Lower leg skin (tissue), 4 donors: ENCODE measurements around the gene MAOB. TPM values are rescaled to one million over a fixed set of nuclear protein-coding genes. Genes with fewer than 3 reads are reported as not detected.
A peak's percentile ranks its signal among the peaks of the same experiment; 100 is the strongest.

ENCODE experiments used
- DNase-seq, 2 donors: peaks; one replicate each; pipeline ENCODE4 v3.0.0-alpha.2; 2019; ENCODE audit warnings: low spot score in 2 of 2
- H3K4me3 ChIP-seq: fragments of 200-600 bp; sonication (generic); 2 replicates; pipeline ENCODE4 v1.5.1; 2017; ENCODE audit warnings: mild to moderate bottlenecking, low read depth; ENCODE audit not compliant: poor library complexity, severe bottlenecking
- POLR2A ChIP-seq, 2 donors: fragments of 450-650 bp; IDR thresholded peaks; one replicate each; pipeline ENCODE4 v1.6.1; 2016 to 2017; ENCODE audit warnings: antibody characterized with exemption in 2 of 2, mild to moderate bottlenecking in 1 of 2, moderate library complexity in 1 of 2
- WGBS, 2 donors: methylation state at CpG; one replicate each; pipeline ENCODE4 v1.1.5; 2018; 5-methylcytosine and 5-hydroxymethylcytosine counted together
- intact Hi-C: fragments of 100-400 bp; cut with DNase I; formaldehyde crosslinking; loops from one replicate; pipeline ENCODE4 v1.15.0; 2023; ENCODE audit warnings: low total_unique reads
- total RNA-seq, 4 donors: library from RNA; depleted of rRNA; stranded (reverse); fragments of >200 nt; gene quantifications; one replicate each; pipeline ENCODE4 v1.1.0, GENCODE V29; 2016
- TF ChIP-seq, protein P1 (sequence below), 3 donors: fragments of 450-650 bp; IDR thresholded peaks; one replicate each; pipeline ENCODE4 v1.5.1; 2016; ENCODE audit warnings: antibody characterized with exemption in 3 of 3, mild to moderate bottlenecking in 3 of 3, moderate library complexity in 2 of 3

The MAOB gene
- total RNA-seq, 4 donors from 2014 or later, result 0.34 to 6.3 (median 3.7) TPM

- TF ChIP-seq, protein P1, sequence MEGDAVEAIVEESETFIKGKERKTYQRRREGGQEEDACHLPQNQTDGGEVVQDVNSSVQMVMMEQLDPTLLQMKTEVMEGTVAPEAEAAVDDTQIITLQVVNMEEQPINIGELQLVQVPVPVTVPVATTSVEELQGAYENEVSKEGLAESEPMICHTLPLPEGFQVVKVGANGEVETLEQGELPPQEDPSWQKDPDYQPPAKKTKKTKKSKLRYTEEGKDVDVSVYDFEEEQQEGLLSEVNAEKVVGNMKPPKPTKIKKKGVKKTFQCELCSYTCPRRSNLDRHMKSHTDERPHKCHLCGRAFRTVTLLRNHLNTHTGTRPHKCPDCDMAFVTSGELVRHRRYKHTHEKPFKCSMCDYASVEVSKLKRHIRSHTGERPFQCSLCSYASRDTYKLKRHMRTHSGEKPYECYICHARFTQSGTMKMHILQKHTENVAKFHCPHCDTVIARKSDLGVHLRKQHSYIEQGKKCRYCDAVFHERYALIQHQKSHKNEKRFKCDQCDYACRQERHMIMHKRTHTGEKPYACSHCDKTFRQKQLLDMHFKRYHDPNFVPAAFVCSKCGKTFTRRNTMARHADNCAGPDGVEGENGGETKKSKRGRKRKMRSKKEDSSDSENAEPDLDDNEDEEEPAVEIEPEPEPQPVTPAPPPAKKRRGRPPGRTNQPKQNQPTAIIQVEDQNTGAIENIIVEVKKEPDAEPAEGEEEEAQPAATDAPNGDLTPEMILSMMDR (IDR thresholded peaks at IDR 0.05), result no peak
- no peak for TF ChIP-seq POLR2A (IDR thresholded peaks at IDR 0.05)
- 83 to 86% methylated on average over 5 of the region's 5 CpGs for WGBS, 2 donors
- no peak for DNase-seq
- intact Hi-C loops, result no loop called here
- no peak overlapping the region for H3K4me3 ChIP-seq
These were observed 96.2 kb downstream of the MAOB start for GRCh38 chrX:43785930-43786591.

DNA sequence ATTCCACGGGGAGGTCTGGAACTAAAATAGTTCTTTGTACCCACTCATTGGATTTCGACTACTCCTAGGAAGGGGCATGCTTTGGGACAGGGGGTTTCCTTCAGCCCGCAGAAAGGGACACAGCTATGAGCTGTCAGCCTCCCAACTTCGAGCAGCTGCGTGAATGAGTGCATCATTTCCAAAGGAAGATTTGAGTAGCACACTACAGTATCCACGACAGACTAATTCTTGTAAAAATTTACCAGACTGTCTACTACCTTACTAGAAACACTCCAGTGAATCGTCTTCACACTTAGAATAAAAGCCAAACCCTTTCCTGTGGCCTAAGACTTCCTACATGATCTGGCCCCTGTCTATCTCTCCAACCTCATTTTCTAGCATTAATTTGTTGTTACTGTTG, 124.2 kb downstream of the MAOB start:
- 74 to 94% methylated on average over 7 of the region's 7 CpGs for WGBS, 2 donors
- no peak for DNase-seq
- H3K4me3 ChIP-seq, result no peak overlapping the region
- no peak for TF ChIP-seq POLR2A (IDR thresholded peaks at IDR 0.05)
- TF ChIP-seq, protein P1 (IDR thresholded peaks at IDR 0.05), result no peak
- intact Hi-C loops, result no loop called here

DNA sequence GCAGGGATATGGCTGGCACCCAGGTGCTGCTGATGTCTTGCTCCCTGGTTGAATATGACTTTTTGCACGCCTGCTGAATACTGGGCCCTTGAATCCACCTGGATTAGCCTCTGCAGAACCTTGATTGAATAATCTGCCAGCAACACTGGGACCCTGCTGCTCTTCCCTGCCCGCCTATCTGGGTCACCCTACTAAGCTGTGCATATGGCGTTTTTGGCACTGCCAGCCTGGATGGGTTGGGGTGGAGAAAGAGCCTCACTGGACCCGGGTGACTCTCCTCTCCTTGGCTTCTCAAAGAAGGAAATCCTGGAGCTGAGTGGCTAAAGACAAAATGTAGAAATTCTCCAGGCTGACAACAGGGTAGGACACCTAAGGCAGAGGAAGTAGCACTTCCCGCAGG, 126.2 kb downstream of the MAOB start:
- TF ChIP-seq, protein P1 (IDR thresholded peaks at IDR 0.05), result no peak
- no peak for TF ChIP-seq POLR2A (IDR thresholded peaks at IDR 0.05)
- intact Hi-C loops, result no loop called here
- WGBS, 2 donors, result 76 to 97% methylated on average over 5 of the region's 5 CpGs
- DNase-seq, result no peak
- no peak overlapping the region for H3K4me3 ChIP-seq

- intact Hi-C loops, result no loop called here
These were observed 128.6 kb downstream of the MAOB start for GRCh38 chrX:43753637-43754036.

GRCh38 chrX:43750248-43750676, 132.0 kb downstream of the MAOB start:
- DNase-seq, result peak in 1 of 2 donors; percentile 49
- no peak overlapping the region for H3K4me3 ChIP-seq
- WGBS, 2 donors, result 6 to 19% methylated on average over 6 of the region's 6 CpGs
- intact Hi-C loops, result no loop called here
- no peak for TF ChIP-seq POLR2A (IDR thresholded peaks at IDR 0.05)
- TF ChIP-seq, protein P1 (IDR thresholded peaks at IDR 0.05), result no peak

More at GRCh38 chrX:43753637-43754036, 128.6 kb downstream of the MAOB start:
- no peak overlapping the region for H3K4me3 ChIP-seq
- TF ChIP-seq, protein P1 (IDR thresholded peaks at IDR 0.05), result no peak
- TF ChIP-seq POLR2A (IDR thresholded peaks at IDR 0.05), result no peak
- 69 to 84% methylated on average over 3 of the region's 3 CpGs for WGBS, 2 donors
- DNase-seq, result no peak

DNA sequence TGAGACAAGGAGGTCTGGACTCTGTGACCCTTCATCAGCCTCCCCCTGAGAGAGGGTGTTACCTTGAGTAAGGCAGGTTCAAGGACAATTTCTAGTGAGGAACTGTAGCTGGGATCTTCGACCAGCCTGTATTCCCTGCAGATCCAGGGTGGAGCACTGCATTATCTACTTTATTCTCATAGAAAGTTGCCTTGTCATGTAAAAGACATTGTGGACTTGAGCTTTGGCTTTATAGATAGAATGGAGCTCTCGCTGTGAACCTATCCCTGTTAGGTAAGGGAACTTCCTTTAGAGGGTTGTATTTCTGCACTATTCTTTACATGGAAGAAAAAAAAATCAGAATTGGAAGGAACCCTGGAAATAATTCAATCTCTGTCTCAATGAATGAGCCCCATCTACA, 134.8 kb downstream of the MAOB start:
- intact Hi-C loops, result loop anchor here (10.0 kb wide), 1 partner anchor 183 kb away; no protein-coding TSS in a partner anchor
- WGBS, 2 donors, result 72 to 87% methylated on average over 2 of the region's 2 CpGs
- DNase-seq, result no peak

More for the DNA sequence above, 134.8 kb downstream of the MAOB start:
- H3K4me3 ChIP-seq, result no peak overlapping the region
- TF ChIP-seq, protein P1 (IDR thresholded peaks at IDR 0.05), result no peak
- TF ChIP-seq POLR2A (IDR thresholded peaks at IDR 0.05), result no peak
